HG02938 (cell line): ENCODE data around the gene TOMM40L.

Experiments used
- ATAC-seq: cut with Tn5 transposase; IDR thresholded peaks from one replicate; pipeline ENCODE4 v1.9.1; 2021; ENCODE audit warnings: mild to moderate bottlenecking, moderate library complexity; ENCODE audit not compliant: unreplicated experiment

TOMM40L gene

DNA sequence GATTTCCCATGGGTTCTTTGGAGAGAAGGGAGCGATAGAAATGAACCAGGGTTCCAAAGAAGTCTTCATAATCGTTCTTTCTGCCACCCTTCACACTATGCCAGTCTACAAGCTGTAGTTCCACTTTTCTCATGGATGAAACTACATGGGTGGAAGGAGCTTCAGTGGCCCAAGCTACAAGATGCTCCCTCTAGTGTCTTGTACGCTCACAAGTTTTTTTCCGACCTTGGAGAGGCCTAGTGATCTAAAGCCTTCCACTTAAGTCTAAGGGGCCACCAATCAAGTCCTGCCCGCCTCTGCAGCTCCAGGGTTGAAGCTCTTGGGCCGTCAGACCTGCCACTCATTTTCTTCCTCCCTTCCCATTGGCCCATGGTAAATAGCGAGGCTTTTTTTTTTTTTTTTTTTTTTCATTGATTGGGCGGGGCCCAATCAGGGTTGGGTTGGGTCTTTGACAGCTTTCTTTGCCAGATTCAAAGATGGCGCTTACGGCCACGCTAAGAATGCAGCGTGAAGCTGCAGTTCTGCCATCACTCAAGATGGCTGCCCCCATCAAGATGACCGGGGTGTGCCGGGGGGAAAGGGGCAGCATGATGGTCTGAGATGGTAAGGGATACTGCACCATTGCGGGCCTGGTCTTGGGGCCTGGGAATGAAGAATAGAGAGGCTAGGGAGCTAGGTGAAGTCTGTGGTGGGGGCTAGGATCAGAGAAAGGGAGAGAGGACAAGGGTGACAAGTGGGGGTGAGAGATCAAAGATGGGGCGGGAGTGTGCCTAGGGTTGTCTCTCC lies at the start of gene TOMM40L:
TOMM40L (plus strand) TSS at position 527 of the 786 bp plus-strand sequence. CDS start 430 bp downstream, outside the sequence.
- peak; percentile 94 for ATAC-seq

DNA sequence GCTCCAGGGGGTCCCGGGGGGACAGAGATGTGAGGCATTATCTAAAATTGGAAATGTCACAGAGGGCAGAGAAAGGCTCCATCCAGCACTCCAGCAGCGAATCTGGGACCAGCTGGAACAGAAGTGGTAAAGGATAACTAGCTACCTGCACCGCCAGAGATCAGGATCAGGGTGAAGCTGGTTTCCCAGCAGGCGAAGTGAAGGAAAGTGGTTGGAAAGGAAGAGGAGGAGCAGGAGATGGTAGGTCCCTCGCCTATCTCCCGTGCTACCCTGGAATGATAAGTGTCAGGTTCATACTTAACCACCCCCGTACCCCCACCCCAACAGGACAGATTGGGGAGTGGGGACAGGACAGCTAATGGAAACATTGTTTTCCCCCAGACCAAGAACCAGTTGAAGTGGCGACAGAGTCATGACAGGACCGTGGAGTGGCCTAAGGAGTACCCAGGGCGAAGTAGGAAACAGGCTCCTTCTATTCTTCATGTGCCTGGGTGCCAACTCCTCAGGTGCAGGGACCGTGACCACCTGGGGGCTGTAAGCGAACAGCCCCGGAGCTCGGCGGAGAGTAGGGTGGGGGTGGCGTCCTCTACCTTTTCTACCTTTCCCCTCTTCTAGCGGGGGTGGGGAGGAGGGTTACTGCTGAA lies 49.3 kb upstream of the TOMM40L start:
- ATAC-seq: no peak

DNA sequence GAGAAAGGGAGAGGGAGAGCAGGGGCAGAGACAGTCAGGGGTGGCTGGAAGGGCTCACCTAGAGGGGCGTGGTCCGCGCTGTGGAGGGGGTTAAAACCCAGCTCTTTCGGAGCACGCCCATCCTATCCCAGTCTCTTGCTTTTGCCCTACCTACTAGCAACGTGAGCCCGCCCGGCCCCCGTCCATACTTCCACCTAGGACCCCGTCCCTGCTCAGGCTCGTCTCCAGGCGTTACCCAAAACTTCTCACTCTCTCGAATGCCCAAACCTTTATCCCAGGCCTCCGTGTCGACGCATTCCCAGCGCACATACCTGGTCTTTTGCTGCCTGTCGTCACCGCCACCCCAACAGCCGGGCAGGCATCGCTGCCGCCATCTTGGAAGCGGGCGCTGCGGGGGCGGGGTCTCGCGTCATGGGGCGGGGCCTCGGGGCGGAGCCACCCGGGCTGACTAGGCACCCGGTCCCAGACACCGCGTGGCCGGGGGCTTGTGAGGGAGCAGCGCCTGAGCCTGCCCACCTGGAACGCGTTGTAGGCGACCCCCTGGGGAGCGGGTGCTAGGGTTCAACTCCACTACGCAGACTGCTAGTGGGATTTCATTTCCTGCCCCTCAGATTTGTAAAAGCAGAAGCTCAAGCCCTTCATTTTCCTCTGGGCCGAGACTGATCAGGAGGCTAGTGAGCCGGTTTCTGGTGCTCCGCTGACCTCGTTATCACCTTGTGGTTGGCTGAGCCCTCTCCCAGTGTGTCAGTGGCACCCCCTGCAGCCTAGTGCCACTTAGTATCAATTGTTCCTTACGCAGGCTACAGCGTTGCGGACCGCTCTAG lies 48.5 kb upstream of the TOMM40L start, which contains the start of gene B4GALT3:
B4GALT3 (minus strand) TSS at position 396 of the 824 bp plus-strand sequence. CDS start 1,447 bp downstream, outside the sequence.
- peak; percentile 65 for ATAC-seq

DNA sequence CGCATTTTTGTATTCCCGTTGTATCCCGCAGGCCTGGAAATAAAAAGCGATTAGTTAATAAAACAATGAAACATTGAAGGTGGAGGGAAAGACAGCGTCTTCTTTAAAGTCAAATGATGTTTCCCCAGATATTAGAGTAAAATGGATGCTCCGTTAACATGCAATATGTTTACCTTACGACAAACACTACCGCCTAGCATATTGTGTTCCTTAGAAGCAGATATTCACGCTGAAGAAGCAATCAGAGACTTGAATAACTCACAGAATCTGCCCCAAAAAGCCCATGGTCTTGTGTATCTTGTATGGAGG lies 48.0 kb upstream of the TOMM40L start:
- ATAC-seq: no peak

DNA sequence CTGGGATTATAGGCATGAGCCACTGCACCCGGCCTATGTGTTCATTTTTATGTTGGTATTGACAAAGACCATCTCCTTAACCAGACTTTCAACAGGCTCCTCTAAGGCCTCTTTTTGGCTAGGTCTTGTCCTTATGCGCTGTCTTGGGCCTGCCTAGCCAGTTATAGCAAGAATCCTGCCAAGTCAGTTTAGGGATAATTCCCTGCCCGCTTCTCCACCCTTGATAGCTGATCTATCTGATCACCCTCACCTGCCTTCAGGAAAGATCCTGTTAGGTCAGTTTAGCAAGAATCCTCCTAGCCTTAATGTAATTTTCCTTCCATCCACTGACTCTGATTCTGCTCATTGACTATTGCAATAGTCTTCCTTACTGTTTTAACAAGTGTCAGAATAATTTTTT lies 46.2 kb upstream of the TOMM40L start:
- no peak for ATAC-seq

DNA sequence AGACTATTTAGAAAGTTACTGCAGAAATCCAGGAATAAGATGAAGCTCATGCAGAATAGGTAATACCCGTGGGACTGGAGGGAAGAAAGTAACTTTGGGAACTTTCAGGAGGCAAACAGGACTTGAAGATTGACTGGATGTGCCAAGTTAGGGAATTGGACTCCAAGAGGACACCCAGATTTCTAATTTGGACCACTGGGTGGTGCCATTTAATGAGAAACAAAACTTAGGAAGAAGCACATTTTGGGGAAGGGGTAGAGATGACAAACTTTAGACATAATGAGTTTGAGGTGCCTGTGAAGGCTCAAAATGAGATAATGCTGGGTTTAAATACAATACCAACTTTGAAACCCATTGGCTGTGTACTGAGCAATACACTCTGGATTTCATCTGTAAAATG lies 45.2 kb upstream of the TOMM40L start:
- ATAC-seq: no peak

DNA sequence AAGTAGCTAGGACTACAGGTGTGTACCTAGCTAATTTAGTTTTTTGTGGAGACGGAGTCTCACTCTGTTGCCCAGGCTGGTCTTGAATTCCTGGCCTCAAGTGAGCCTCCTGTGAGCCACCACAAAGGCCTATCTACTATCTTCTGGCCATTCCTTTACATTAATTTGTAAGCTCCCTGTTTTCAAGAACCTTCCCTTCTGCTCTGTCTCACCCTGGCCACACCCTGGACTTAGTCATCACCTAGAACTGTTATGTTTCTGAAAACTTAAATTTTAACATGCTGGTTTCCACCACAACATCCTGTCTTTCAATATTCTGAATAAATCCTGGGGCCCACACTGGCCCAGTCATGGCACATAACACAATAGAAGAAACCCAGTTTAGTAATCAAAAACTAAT lies 43.6 kb upstream of the TOMM40L start:
- peak; percentile 56 for ATAC-seq

DNA sequence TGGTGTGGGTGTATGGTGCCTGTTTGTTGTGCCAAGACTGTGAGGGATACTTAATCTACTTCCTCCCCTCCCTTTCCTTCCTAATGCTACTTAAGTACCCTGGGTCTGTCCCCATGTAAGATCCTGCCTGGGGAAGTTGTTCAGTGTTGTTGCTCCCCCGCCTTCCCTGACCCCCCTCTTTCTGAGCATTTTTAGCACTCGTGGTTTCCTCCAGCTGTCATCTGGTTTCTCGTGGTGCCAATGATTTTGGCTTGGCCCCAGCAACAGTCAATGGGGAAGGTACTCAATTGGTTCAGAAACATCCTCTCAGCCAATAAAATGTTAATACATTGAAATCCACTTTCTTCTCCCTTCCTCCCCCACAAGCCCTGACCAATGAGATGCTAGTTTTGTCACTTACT lies 40.6 kb upstream of the TOMM40L start:
- peak; percentile 72 for ATAC-seq

DNA sequence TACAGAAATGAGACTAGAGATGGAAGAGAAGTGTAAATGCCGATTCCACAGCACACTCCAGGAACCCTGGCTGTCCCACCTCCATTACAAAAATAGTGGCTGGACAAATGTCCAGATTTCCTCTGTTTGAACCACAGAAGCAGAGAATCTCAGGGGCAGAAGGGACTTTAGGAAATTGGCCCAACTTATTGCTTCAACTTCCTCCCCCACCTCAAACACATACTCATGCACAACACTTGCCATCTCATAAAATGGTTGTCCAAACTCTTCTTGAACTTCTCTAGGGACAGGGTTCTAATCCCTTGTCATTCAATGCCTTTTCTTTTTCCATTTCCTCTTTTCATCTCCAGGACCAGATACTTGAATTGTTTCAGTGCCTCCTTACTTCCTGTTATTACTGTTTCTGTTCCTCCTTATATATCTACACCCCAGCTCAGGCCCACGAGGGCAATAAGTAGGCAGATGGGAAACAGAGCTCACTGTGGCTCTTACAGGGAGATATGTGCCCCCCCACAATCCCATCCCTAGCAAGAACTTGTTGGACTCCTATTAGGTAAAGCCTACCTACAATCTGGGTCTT lies 40.0 kb upstream of the TOMM40L start:
- ATAC-seq: peak; percentile 27

DNA sequence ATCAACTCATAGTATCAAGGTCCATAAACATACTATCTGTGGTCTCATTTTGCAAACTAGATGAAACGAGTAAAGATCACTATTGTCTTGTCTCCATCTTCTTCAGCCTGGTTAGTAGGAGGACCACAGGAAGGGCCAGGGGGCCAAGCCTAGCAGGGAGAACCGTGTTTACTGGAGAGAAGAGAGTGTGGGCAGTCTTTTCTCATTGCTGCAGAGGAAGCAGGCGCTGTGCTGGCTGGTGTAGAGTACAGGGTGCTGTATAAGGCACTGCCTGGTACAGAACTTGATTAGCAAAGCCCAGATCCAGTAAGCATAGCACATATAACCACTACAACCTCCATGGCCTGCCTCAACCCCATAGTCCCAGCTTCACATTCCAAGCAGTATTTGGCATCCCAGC lies 38.5 kb upstream of the TOMM40L start:
- no peak for ATAC-seq

DNA sequence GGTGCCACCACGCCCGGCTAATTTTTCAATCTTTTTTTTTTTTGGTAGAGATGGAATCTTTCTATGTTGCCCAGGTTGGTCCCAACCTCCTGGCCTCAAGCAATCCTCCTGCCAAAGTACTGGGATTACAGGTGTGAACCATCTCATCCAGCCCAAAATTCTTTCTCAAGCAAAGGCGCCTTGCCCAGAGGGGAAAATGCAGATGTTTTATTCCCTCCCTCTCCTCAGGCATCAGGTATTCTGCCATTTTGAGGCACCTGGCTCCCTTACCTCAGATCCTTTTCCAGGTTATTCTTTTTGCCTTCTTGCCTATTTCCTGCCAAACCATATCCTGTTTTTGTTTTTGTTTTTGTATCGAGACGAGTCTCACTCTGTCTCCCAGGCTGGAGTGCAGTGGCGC lies 37.5 kb upstream of the TOMM40L start:
- ATAC-seq: no peak

DNA sequence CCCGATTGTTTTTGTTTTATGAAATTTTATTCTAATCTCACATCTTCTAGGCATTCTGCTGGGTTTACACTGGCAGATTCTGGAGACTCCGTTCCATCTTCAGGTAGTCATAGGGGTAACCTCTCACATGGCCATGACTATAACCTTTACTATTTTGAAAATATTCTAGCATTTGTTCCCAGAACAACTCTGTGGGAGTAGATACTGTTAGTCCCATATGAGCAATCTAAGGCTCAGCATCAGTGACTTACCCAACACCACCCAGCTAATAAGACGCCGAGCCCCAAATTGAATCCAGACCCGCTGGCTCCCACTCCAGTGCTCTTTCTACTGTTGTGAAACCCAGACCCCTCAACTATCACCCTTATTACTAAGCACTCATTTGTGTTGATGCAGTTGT lies 36.8 kb upstream of the TOMM40L start:
- no peak for ATAC-seq

DNA sequence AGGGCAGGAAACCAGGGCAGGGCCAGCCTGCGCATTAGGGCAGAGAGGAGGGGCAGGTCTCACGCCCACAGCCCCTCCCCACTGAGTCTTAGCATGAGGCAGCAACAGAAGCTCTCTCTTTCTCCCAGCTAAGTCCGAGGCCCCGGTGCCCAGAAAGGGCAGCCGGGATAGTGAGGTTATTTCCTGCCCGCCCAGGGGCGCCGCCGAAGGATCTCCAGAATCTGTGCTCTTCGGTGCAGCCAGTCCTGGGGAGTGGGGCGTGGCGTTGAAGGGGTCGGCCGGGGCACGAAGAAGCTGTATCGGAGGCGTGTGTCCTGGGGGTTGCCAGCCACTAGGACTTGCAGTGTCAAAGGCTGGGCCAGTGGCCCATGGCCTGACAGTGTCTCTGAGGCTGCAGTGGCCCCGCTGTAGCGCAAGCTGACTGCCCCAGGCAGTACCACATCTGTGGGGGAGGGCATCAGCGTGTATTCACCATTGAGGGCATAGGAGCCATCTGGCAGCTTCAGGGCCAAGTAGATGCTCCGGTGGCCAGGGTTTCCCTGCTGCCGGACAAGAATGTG lies 34.8 kb upstream of the TOMM40L start:
- ATAC-seq: no peak

DNA sequence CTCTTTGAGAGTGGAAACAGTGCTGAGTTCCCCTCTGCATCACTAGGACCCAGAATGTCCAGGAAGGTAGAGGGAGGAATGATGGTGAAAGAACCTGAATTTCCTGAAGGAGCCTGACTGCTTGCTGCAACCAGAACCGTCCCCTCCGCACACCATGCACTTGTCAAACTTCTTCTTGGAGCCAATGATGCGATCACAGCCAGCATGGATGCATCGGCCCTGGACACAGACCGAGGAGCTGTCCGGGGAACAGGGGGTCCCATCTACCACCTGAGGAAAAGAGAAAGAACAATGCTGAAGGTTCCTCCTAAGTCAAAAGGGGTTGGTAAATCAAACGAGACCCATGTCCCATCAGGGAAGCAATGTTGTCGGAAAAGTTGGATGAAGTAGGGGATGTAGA lies 33.9 kb upstream of the TOMM40L start:
- no peak for ATAC-seq

DNA sequence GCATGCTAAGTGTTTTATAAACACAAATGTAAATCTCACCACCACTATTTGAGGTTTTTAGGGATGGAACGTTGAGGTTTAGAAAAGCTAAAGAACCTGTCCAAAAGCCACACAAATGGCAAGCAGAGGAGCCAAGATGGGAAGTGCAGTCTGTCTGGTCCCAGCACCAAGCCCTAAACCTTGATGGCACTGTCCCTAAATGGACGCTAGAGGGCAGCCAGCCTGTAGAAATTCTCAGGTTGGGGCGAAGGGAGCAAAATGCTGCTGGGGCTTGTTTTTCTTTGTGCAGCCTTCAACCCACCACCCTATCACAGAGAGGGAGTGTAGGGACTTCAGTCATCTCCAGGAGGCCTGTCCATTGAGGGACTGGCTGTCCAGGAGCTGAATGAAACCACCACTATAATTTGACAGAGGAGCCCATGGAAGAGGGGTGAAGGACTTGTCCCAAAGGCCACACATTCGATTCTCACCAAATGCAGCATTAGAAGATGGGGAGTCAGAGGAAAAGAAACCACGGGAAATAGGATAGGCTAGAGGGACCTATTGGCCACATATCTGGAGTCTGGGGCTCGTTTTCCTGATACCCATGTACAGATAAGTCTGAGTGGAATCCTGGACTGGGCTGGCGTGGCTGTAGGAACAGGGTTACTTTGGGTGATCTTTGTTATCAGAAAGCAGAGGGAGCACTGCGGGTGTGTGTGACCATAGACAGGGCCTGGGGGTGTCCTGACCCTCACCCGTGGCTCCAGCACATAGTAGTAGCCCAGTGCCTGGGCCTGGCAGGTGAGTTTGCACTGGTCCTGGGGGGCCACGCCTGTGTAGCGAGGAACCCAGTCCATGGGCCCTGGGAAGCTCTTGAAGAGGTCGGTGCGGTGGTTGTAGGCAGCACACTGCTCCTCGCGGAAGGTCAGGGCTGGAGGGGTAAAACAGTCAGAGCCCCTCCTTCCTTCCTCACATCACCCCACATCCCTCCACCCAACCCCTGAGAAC lies 33.1 kb upstream of the TOMM40L start:
- no peak for ATAC-seq

DNA sequence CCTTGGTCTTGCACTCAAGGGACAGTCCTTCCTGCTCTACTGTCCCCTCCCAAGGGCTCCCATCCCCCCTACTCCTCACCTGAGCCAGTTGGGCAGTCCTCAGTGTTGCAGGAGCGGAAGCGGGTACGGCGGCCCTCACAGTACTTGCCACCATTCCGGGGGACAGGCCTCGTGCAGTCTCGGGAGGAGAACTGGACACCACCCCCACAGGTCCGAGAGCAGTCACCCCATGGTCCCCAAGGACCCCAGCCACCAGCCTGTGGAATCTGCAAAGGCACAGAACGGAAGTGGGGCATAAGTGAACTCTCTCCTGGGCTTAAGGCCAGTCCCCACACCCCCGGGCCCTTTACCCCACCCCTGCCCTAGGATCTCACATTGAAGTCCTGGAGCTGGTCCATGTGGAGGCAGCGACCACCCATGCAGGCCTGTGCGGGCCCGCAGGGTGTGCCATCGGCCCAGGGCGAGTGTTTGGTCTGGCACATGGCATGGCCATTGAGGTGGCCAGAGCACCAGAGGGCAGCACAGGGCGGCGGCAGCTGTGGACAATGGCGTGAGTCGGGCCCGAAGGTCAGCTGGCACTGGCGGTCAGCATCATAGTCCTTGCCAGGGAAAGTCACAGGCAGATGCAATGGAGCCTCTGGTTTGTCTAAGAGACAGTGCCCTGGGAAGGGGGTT lies 32.2 kb upstream of the TOMM40L start:
- no peak for ATAC-seq

DNA sequence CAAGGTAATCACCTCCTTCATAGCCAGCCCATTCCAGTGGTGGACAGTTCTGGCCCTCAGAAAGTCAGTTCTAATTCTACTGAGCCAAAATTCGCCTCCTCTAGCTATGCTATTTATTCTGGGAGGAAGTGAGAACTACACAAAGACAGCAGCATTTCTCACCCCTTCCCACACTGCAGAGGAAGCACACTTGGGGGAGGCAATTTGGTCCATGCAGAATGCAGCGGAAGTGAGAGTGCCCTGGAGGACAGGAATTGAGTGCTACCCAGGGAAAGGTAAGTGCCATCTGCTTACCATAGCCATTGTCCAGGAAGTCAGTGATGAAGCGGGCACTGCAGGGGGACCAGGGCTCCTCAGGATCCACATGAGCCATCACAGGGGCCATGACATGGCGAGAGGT lies 30.7 kb upstream of the TOMM40L start:
- no peak for ATAC-seq

DNA sequence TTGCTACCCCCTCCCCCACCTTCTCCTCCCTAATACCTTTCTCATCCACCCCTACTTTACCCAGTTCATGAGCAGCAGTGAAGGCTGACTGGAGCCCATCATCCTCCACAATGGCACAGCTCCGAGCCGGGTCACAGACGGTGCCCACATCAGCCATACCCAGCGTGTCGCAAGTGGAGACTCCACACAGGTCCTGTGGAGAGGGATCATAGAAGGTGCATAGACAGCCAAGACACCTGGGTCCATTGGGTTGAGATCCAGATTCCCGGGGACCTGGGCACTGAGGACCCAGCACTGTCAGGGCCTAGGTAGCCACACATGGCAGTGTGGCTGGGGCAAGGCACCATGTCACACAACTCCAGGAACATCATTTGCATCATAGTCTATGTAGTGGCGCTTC lies 29.7 kb upstream of the TOMM40L start:
- no peak for ATAC-seq
